HepG2 (cell line): ENCODE measurements around the gene LILRB3. TPM values are rescaled to one million over a fixed set of nuclear protein-coding genes. Genes with fewer than 3 reads are reported as not detected.
A peak's percentile ranks its signal among the peaks of the same experiment; 100 is the strongest.

ENCODE experiments used
- AGO2 ChIP-seq: fragments of 200-400 bp; formaldehyde crosslinking; optimal IDR thresholded peaks from 2 replicates; pipeline ENCODE3; 2017; ENCODE audit warnings: mild to moderate bottlenecking, low read depth, low read length, moderate library complexity
- FOXO1 ChIP-seq: sonication (generic); formaldehyde crosslinking; IDR thresholded peaks from 2 replicates; pipeline ENCODE4 v1.4.0; 2020; ENCODE audit warnings: missing genetic modification reagents
- HNRNPUL1 ChIP-seq: fragments of 200-400 bp; formaldehyde crosslinking; IDR thresholded peaks from 2 replicates; pipeline ENCODE4 v1.6.1; 2017; ENCODE audit warnings: low read depth, mild to moderate bottlenecking, low read length, moderate library complexity
- ZBTB8A ChIP-seq: sonication (generic); formaldehyde crosslinking; IDR thresholded peaks from 2 replicates; pipeline ENCODE4 v1.4.0; 2020; ENCODE audit warnings: mild to moderate bottlenecking, low read depth, missing genetic modification reagents, borderline replicate concordance
- ZKSCAN1 ChIP-seq: fragments of 150-350 bp; IDR thresholded peaks from 2 replicates; pipeline ENCODE4 v1.6.1; 2014; ENCODE audit warnings: low read length
- ZNF121 ChIP-seq: sonication (generic); formaldehyde crosslinking; IDR thresholded peaks from 2 replicates; pipeline ENCODE4 v1.5.0; 2020; ENCODE audit warnings: mild to moderate bottlenecking, missing genetic modification reagents
- ZNF232 ChIP-seq: sonication (generic); formaldehyde crosslinking; IDR thresholded peaks from 2 replicates; pipeline ENCODE4 v1.4.0; 2020; ENCODE audit warnings: missing genetic modification reagents, borderline replicate concordance
- ZNF619 ChIP-seq: sonication (generic); formaldehyde crosslinking; IDR thresholded peaks from 2 replicates; pipeline ENCODE4 v1.4.0; 2020; ENCODE audit warnings: mild to moderate bottlenecking, missing genetic modification reagents
- ZNF772 ChIP-seq: sonication (generic); formaldehyde crosslinking; IDR thresholded peaks from 2 replicates; pipeline ENCODE4 v1.5.0; 2020; ENCODE audit warnings: mild to moderate bottlenecking, missing genetic modification reagents
- polyA plus RNA-seq, 8 experiments: library from polyadenylated mRNA; depleted of rRNA in 3 of 8; stranded (reverse) in 7 of 8; unstranded in 1 of 8; fragments of >200 nt; fragmentation: Illumina TruSeq in 4 of 8; extraction: Trizol in 4 of 8; gene quantifications; 2 replicates each; pipeline versions ENCODE4 v1.2.1 to v1.2.3, GENCODE V29; 2011 to 2016; ENCODE audit warnings: low read depth in 4 of 8, missing spikeins in 1 of 8, mixed read lengths in 1 of 8; ENCODE audit not compliant: insufficient read depth in 1 of 8
- total RNA-seq, 5 experiments: library from RNA; depleted of rRNA; stranded (reverse); fragments of >200 nt; fragmentation: Illumina TruSeq; extraction: Trizol; gene quantifications; 2 replicates each; pipeline ENCODE4 v1.2.3, GENCODE V29; 2016; ENCODE audit warnings: low read depth in 1 of 5
- TF ChIP-seq, protein P1 (sequence below): sonication (generic); formaldehyde crosslinking; IDR thresholded peaks from 2 replicates; pipeline ENCODE4 v1.4.0; 2020; ENCODE audit warnings: missing genetic modification reagents, borderline replicate concordance
- TF ChIP-seq, protein P2 (sequence below): IDR thresholded peaks from 2 replicates; pipeline ENCODE4 v1.6.1; 2016; ENCODE audit warnings: low read depth, borderline replicate concordance
- TF ChIP-seq, protein P3 (sequence below): sonication (generic); formaldehyde crosslinking; IDR thresholded peaks from 2 replicates; pipeline ENCODE4 v1.4.0; 2020; ENCODE audit warnings: missing genetic modification reagents
- TF ChIP-seq, protein P4 (sequence below): IDR thresholded peaks from 2 replicates; pipeline ENCODE4 v1.6.1; 2016; ENCODE audit warnings: missing biosample characterization, missing genetic modification reagents, low read depth
- TF ChIP-seq, protein P5 (sequence below): IDR thresholded peaks from 2 replicates; pipeline ENCODE4 v1.6.1; 2018; ENCODE audit warnings: missing genetic modification reagents, mild to moderate bottlenecking, missing compliant biosample characterization
- TF ChIP-seq, protein P6 (sequence below): sonication (generic); formaldehyde crosslinking; IDR thresholded peaks from 2 replicates; pipeline ENCODE4 v1.4.0; 2020; ENCODE audit warnings: mild to moderate bottlenecking, missing genetic modification reagents
- TF ChIP-seq, protein P7 (sequence below): sonication (generic); formaldehyde crosslinking; IDR thresholded peaks from 2 replicates; pipeline ENCODE4 v1.5.0; 2020; ENCODE audit warnings: mild to moderate bottlenecking, missing genetic modification reagents, borderline replicate concordance

The LILRB3 gene
- total and polyA plus RNA-seq, 2 of the 13 experiments (the other 11 are each of a cell fraction or from before 2014, with no cell fraction given), result 0.22 TPM; not detected in 1

DNA sequence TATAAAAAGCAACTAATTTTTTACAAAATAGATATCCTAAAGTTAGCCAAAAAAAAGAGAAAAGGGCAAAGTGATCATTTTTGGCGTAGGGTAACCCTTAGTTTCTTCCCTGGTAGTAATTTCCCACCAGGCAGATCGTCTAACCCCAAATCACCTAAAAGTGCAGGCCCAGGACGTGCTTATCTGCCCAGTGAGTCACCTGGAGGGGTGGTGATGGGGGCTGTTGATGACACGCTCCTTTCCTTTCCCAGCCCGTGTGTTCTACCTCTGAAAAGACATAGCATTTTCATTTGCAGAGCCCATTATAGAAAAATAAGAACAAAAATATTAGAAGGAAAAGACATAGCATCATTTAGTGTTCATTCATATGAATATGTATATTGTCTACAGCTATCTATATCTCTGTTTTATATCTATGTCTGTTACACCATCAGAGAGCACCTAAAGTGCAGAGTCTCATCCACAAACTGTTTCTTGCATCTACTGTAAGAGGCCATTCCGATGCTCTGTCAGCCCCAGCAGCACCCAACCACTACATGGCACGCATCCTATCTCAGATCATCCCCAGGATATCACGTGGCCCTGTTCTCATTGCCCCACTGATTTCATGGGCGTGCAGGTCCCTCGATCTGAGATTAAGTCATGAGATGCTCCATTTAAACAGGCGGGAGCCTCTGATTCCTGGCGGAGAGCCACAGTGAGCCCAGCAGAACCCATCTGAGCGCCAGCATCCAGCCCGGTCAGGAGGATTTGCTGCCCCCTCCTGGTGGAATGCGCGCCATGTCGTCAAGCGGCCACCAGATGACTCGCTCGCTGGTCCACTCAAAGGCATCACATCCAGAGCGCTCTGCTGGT, 8.5 kb upstream of the LILRB3 start (continued):
- TF ChIP-seq, protein P1, sequence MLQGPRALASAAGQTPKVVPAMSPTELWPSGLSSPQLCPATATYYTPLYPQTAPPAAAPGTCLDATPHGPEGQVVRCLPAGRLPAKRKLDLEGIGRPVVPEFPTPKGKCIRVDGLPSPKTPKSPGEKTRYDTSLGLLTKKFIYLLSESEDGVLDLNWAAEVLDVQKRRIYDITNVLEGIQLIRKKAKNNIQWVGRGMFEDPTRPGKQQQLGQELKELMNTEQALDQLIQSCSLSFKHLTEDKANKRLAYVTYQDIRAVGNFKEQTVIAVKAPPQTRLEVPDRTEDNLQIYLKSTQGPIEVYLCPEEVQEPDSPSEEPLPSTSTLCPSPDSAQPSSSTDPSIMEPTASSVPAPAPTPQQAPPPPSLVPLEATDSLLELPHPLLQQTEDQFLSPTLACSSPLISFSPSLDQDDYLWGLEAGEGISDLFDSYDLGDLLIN (CRISPR knock-in tag), result no peak
- TF ChIP-seq ZNF772 (CRISPR knock-in tag) (0 out of 2 replicates have a peak, but pooled peaks have one; percentile 41), ZNF121 (CRISPR knock-in tag) (no peak; the same call in 1 of the 2 replicates), FOXO1 (peak; percentile 59; the same call in 1 of the 2 replicates), ZNF232 (CRISPR knock-in tag) (no peak; the same call in 1 of the 2 replicates), HNRNPUL1 (no peak), ZKSCAN1 (no peak), ZBTB8A (CRISPR knock-in tag) (no peak), AGO2 (no peak), ZNF619 (CRISPR knock-in tag) (no peak)
- TF ChIP-seq, protein P2, sequence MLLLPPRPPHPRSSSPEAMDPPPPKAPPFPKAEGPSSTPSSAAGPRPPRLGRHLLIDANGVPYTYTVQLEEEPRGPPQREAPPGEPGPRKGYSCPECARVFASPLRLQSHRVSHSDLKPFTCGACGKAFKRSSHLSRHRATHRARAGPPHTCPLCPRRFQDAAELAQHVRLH, result no peak
- TF ChIP-seq, protein P3, sequence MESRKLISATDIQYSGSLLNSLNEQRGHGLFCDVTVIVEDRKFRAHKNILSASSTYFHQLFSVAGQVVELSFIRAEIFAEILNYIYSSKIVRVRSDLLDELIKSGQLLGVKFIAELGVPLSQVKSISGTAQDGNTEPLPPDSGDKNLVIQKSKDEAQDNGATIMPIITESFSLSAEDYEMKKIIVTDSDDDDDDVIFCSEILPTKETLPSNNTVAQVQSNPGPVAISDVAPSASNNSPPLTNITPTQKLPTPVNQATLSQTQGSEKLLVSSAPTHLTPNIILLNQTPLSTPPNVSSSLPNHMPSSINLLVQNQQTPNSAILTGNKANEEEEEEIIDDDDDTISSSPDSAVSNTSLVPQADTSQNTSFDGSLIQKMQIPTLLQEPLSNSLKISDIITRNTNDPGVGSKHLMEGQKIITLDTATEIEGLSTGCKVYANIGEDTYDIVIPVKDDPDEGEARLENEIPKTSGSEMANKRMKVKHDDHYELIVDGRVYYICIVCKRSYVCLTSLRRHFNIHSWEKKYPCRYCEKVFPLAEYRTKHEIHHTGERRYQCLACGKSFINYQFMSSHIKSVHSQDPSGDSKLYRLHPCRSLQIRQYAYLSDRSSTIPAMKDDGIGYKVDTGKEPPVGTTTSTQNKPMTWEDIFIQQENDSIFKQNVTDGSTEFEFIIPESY (CRISPR knock-in tag), result peak; percentile 67; the same call in 1 of the 2 replicates
- TF ChIP-seq, protein P4, sequence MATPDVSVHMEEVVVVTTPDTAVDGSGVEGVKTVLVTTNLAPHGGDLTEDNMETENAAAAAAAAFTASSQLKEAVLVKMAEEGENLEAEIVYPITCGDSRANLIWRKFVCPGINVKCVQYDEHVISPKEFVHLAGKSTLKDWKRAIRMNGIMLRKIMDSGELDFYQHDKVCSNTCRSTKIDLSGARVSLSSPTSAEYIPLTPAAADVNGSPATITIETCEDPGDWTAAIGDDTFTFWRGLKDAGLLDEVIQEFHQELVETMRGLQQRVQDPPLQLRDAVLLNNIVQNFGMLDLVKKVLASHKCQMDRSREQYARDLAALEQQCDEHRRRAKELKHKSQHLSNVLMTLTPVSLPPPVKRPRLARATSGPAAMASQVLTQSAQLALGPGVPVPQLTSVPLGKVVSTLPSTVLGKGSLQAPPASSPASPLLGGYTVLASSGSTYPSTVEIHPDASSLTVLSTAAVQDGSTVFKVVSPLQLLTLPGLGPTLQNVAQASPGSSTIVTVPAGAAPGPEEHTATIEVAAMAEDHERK (CRISPR knock-in tag), result no peak
- TF ChIP-seq, protein P5, sequence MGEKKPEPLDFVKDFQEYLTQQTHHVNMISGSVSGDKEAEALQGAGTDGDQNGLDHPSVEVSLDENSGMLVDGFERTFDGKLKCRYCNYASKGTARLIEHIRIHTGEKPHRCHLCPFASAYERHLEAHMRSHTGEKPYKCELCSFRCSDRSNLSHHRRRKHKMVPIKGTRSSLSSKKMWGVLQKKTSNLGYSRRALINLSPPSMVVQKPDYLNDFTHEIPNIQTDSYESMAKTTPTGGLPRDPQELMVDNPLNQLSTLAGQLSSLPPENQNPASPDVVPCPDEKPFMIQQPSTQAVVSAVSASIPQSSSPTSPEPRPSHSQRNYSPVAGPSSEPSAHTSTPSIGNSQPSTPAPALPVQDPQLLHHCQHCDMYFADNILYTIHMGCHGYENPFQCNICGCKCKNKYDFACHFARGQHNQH (CRISPR knock-in tag), result peak; percentile 63; the same call in 1 of the 2 replicates
- TF ChIP-seq, protein P6, sequence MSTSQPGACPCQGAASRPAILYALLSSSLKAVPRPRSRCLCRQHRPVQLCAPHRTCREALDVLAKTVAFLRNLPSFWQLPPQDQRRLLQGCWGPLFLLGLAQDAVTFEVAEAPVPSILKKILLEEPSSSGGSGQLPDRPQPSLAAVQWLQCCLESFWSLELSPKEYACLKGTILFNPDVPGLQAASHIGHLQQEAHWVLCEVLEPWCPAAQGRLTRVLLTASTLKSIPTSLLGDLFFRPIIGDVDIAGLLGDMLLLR (CRISPR knock-in tag), result no peak
- TF ChIP-seq, protein P7, sequence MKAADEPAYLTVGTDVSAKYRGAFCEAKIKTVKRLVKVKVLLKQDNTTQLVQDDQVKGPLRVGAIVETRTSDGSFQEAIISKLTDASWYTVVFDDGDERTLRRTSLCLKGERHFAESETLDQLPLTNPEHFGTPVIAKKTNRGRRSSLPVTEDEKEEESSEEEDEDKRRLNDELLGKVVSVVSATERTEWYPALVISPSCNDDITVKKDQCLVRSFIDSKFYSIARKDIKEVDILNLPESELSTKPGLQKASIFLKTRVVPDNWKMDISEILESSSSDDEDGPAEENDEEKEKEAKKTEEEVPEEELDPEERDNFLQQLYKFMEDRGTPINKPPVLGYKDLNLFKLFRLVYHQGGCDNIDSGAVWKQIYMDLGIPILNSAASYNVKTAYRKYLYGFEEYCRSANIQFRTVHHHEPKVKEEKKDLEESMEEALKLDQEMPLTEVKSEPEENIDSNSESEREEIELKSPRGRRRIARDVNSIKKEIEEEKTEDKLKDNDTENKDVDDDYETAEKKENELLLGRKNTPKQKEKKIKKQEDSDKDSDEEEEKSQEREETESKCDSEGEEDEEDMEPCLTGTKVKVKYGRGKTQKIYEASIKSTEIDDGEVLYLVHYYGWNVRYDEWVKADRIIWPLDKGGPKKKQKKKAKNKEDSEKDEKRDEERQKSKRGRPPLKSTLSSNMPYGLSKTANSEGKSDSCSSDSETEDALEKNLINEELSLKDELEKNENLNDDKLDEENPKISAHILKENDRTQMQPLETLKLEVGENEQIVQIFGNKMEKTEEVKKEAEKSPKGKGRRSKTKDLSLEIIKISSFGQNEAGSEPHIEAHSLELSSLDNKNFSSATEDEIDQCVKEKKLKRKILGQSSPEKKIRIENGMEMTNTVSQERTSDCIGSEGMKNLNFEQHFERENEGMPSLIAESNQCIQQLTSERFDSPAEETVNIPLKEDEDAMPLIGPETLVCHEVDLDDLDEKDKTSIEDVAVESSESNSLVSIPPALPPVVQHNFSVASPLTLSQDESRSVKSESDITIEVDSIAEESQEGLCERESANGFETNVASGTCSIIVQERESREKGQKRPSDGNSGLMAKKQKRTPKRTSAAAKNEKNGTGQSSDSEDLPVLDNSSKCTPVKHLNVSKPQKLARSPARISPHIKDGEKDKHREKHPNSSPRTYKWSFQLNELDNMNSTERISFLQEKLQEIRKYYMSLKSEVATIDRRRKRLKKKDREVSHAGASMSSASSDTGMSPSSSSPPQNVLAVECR (CRISPR knock-in tag), result peak; percentile 44; the same call in 1 of the 2 replicates
